Stimulated activated CD8-positive, alpha-beta memory T cell treated with anti-CD3 and anti-CD28 coated beads, Interleukin-4, amount 100 ng/mL, for 48 hours (primary cell): ENCODE results near the gene ATXN10.
"Not testable (repeated sequence)": the region's sequence is repeated elsewhere in the genome, so short reads cannot be mapped to it uniquely, and the experiment has no call there.

Experiments used
- DNase-seq: peaks from one replicate; pipeline ENCODE4 v3.0.0-alpha.2; 2020

Gene ATXN10

DNA sequence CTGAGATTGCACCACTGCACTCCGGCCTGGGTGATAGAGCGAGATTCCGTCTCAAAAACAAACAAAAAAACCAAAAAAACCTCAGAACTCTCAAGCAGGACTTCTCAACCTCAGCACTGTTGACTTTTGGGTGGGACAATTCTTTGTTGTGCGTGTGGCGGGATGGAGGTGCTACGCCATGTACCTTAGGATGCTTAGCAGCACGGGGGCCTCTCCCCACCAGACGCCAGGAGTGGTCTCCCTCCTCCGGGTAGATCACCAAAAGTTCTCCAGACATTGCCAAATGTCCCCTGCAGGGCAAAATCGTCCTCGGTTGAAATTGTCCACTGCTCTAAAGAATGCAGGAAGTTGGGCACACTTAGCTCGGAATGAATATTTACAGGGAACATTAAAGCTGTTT, 26.9 kb upstream of the ATXN10 start:
- DNase-seq: no peak

DNA sequence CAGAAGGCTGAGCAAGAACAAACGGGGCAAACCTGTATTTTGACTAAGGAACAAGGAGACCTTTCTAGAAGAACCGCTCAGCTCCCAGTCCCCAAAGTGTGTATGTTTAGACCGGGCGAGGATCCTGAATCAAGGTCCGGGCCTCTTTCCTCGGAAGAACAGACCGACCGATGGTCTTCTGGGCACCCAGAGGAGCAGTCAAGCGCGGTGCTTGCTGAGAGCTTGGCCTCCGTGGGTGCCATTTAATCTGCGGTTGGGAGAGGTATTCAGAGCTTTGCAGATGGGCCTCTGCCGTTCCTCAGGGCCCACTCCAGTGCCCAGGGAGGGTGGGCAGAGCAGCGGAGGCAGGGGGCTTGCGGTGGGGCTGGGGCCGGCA, 26.5 kb upstream of the ATXN10 start:
- no peak for DNase-seq

DNA sequence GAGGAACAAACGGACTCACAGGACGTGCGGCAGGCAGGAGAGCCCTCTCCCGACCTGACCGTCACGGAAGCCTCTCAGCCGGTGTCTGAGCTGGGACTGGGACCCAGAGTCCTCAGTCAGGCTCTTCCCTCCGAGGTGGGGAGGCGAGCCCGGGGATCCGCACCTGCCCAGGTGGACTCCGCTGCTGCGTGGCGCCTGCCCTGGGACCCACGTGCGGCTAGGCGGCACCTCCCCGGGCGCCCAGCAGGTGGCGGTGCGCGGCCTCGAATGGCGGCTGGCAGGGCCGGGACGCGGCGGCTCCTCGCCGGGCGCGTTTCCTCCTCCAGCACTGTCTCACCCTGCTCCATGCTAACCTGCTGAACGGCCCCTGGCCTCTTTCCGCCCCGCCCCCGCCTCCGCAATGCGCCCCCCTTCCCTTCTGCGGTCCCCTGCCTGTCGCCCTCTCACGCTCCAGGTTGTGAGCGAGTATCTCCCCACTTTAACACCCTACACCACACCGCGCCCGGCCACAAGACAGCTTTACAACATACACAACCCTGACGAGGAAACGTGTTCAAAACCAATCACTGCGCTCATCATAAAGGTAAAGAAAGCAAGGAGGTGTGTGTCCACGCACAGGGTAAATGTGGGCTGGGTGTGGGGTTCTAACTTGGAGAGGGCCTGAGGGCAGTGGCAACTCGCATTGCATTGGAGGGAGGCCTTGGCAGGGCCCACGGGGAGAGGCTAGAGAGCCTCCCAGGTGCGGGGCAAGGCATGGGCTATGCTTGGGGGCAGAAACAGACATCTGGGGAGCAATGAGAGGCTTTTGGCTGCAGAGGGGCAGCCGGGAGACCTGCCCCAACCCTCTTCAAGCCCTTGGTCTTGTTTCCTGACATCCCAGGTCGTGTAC, 25.9 kb upstream of the ATXN10 start:
- peak; percentile 89 for DNase-seq

DNA sequence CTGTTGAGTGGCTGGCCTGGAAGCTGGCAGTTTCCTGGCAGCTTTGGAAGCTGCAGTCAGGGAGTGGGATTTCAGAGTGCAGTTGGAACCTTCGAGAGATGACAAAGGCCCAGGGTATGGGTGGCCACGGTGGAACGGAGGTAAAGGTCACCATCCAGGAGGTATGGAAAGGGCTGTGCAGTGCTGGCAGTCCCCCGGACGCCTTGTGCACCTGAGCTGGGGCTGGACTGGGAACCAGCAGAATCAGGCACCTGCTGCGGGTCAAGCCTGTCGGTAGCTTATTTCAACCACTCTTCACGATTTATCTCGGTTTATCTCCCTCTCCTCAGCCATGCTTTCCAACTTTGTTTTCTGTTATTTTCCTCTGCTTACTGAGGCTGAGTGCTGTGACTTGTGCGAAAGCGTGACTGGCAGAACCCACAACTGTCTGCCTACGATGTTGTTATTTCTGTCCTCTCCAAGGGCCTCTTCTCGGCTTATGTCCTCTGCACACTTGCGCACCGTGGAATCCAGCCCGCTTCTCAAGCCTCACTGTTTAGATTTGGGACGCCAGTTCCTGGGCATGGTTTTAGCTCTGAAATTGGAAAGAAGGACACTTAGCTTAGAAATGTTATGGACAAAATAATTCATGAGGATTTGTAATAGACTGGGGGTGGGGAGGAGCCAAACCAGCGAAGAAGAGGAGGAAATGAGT, 24.0 kb upstream of the ATXN10 start:
- DNase-seq: no peak

DNA sequence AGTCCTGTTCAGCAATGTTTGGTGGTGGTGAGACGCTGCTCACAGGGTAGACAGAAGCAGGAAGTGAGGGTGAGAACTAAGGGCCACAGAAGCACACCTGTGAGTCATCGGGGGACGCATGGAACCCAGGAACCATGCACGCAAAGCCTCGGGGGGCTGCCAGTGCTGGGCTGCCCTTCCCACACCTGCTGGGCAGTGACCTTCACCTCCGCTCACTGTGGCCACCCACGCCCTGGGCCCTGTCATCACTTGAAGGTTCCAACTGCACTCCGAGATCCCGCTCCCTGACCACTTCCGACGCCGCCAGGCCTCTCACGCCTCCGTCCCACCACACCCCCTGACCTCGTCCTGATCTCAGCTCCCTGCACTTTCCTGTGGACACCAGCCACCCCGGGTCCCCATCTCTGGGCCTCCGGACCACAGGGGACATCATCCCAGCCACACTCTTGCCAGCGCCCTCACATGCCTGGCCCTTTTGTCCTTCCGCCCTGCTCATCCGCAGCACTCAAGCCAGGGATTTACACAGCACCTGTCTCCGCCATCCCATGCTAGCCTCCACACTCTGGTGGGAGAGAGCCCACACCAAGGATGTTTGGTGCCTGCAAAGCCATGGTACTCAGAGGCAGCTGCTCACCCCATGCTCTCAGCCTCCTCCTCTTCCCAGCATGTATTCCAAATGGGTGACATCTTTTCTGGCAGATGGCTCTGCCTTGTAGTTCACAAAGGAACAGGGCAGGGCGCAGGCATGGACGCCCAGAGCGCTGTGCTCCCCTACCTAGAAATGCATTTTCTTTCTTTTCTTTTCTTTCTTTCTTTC, 23.1 kb upstream of the ATXN10 start:
- no peak for DNase-seq

DNA sequence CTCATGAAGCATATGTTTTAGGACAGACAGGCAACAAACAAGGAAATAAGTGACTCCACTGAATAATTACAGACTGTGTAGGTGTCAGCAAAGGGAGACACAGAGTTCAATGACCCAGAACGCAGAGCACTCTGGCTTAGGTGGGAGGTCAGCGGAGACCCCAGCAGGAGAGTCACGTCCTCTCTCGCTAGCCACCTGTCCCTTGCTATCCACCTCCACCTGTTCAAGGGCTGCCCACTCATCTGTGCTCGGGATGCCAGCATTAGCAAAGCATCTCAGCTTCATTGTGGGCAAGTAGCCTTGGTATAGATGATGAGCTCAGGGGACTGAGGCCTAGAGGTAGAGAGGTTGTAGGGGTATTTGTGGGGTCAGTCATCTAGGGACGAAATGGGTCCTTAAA, 21.8 kb upstream of the ATXN10 start:
- DNase-seq: no peak

DNA sequence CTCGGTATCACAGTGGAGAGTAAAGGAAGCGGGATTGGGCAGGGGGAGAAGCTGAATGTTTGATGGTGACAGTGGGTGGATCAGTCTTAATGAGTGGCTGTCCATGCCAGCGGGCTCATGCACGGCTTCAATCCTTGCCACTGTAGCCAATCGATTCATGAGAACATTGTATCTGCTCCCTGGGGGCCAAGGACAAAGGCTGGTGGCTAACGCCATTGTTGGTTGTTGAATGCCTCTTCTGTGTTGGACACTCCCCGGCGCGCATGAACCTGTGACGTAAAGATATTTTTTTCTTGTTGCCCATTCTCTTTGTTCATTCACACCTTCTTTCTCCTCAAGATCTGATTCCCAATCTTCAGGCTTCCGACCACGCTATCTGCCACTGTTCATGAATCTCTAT, 20.9 kb upstream of the ATXN10 start:
- DNase-seq: no peak

DNA sequence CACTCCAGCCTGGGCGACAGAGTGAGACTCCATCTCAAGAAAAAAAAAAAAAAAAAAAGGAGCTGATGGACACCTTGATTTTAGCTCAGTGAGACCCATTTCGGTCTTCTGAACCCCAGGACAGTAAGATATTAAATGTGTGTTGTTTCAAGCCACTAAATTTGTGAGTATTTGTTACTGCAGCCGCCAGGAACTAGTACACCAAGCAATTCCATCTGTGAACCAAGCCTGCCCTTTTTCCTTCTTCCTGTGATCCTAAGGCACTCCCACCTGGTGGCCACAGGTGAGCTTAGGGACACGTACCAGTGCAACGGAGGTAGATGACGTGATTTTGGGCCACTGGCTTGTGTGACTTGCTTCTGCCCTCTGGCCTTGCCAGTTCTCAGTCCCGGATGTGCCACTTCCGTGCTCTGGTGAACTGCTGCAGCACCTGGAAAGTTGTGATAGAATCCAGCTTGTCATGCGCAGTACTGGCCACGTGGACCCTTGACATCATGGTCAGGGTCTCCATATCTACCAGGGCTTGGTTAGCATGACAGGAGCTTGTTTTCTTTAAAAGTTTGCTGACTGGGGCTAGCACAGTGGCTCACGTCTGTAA, 19.6 kb upstream of the ATXN10 start:
- DNase-seq: no peak

DNA sequence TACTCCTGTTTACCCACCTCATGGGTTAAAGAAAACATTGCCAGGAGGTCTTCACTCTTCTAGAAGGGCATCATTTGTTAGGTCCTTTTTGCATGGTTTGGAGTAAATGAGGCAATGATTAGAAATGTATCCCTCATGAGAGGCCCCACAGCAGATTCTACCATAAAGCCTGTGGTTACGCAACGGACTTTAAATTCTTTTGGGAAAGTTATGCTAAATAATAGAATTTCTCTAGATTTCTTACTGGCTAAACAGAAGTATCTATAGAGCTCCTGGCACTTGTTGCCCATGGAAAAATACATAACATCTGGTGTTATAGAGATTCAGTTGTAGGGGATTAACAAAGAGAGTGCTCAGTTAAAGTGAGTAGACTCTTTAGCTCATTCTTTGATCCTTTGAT, 15.1 kb upstream of the ATXN10 start:
- no peak for DNase-seq

DNA sequence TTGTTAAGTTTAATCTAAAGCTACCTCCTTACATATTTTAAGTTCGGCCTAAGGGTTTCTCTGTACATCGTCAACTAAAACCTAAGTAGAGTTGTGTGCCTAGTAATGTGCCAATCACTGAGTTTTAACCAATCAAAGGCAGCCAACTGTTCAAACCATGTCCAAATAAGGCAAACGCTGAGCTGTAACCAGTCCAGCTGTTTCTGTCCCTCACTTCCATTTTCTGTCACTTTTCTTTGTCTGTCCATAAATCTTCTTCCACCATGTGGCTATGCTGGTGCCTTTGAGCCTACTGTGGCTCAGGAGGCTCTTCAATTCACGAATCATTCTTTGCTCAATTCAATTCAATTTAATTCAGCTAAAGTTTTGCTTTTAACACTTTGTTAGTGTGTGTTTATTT, 13.9 kb upstream of the ATXN10 start:
- no peak for DNase-seq

DNA sequence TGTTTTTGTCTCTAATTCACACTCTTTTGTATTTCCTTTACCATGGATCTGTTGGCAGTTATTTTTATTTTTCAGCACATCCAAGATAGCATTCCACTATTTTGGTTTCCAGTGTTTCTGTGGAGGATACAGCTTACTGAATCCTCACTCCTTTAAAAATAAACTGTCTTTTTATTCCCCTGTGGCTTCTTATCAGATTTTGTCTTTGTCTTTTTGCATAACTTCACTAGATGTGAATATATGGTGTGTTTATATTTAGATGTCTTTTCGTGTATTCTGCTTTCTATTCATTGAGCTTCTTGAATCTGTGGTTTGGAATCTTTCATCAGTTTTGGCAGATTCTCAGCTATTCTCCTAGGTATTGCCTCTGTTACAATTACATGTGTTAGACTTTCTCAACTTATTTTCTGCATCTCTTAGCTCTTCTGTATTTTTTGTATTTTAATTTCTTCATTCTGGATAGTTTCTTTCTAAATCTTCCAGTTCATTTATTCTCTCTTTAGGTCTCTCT, 7.4 kb upstream of the ATXN10 start:
- DNase-seq: no peak

DNA sequence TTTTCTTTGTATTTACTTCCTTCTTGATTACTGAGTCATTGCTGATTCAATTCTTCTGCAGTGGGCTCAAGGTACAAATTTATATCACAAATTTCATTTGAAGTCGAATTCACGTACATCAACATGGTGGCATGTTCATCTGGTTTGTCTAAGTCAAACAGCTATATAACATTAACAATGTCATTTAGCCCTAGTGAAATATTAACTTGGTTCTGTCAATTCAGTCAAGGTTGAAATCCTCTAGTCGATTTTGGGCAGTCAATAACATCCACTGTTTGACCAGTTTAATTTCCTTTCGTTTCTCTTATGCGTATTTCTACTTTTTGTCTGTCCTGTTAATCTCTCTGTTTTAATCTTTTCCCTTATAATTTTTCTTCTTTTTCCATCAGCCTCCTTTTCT, 4.1 kb upstream of the ATXN10 start:
- DNase-seq: no peak

DNA sequence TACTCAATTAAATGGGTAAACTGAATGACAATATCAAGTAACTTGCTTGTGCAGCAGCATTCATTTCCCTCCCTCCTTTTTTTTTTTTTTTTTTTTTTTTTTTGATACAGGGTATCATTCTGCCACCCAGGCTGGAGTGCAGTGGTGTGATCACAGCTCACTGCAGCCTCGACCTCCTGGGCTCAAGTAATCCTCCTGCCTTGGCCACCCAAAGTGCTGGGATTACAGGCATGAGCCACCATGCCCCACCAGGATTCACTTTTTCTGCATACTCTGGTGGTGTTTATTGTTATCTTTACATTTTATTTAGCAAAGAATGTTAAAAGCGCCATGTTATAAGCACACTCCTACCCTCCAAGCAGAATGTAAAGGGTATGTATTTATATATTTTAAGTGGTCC, 1.3 kb upstream of the ATXN10 start:
- DNase-seq: not testable (repeated sequence)

DNA sequence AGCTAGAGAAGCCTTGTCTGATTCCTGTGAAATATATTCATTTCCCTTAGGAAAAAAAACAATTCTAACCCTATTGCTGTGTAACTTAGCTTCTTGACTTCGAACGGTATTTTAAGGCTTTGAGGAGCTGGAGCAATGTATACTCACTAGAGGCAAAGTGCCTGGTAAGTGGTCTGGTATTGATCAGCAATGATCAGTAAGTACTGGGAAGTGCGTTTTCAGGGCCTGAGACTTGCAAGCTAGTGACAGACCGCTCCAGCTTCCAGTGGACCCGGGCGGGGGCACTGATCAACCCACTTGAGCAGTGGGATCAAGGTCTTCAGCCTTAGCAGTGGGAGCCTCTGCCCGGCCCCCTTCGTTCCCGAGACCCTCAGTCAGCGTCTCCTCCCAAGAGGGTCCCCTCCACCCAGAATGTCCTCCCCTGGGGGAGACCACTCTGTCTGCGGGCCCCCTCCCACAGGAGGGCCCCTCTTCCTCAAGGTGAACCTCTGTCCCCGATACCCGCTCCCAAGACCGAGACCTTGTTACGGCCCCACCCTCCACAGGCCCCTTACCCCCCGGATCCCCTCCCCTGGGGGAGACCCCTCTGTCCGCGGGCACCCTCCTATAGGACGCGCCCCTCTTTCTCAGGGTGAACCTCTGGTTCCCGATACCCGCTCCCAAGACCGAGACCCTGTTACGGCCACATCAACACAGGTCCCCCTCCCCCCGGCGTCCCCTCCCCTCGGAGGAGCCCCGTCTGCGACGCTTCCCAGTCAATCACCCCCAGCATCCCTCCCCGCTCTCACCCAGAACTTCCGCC, 452 bp upstream of the ATXN10 start:
- no peak for DNase-seq

DNA sequence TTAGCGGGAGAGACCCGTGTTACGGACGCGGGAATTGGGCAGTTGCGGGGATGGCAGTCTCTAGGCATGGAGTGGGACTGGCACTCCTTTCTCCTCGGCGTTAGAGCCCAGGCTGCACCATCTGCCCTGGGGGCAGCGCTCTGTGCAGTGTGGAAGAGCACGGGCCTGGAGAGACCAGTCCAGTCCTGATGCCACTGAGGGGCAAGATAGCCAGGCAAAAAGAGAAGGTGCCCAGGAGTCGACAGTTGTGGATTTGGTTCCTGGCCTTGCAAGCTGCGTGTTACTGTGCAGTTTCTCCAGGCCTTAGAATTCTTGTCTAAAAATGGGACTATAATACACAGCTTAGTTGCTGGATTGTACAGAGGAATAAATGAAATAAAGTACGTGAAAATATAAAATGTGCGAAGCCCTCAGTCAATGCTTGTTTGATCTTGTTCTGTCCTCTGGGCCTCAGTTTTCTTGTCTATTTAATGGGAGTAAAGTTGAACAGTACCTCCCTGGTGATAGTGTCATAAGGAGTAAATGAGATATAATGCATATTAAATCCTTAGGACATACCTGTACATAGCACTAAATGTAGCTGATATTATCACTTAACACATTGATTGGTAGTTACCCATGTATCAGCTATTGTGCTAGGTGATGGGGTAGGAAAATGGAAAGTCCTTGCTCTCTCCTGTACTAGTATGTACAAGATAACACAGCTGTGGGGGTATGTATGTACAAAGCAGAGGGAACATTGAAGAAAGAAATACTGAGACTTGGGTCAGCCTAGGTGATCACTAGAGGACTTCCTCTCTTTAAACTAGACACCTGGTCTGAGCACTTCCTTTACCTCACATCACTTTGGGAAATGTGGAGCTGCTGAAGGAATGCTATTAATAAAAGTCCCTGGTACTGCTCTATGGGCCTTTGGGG, 1.2 kb downstream of the ATXN10 start:
- DNase-seq: no peak

DNA sequence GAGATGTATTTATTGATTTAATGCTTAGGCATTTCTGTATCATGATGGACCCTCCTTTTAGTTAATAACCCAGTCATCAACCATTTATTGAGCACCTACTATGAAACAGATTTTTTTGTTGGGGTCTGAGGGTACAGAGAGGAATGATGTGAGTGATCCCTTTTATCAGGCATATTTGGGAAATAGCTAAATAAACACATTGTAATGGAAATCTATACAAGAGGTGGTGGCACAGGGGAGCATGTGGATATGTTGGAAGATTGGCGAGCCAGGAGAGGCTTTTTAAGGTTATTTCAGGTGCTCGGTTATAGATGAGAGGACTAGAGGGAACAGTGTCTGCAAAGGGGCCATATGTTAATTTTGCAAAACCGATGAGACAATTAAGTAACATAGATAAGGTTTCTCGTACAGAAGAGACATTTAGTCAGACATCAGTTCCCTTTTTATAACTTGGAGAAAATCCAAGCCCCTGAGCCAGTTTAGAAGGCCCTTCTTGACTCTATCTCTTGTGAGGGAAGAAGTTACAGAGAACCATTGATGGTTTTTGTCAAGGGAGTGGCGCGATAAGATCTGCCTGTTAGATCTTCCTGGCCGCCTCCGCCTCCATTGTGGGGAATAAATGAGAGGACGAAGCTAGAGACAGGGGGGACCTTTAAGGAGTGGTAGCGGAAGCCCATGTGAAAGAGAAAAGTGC, 2.0 kb downstream of the ATXN10 start:
- no peak for DNase-seq

DNA sequence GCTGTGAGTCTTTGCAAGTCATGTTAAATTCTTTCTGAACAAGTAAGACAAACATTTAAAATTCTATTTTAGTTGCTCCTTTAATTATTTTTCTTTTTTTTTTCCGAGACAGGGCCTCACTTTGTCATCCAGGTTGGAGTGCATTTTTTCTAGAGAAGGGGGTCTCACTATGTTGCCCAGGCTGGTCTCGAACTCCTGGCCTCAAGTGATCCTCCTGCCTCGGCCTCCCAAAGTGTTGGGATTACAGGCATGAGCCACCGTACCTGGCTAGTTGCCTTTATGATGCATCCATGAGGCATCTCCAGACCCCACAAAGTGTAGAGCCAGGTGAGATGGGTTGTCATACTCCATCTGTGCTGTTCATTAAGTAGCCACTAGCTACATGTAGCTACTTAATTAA, 4.4 kb downstream of the ATXN10 start:
- DNase-seq: no peak

DNA sequence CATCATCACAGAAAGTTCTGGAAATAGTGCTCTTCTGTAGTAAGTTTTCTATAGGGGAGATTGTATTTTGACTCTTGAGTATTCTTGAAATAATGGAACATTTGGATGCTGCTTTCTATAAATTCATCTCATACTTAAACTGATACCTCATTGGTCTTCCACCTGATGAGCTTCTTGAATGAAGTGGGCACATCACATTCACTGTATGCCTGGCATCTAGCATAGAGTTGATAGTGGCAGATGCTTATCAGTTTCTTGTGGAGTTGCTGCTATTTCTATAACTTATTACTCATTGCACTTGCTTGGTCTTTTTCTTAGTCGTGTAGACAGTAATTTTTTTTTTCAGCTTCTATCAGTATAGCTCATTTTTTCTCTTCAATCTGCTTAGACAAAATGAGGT, 5.4 kb downstream of the ATXN10 start:
- DNase-seq: no peak

DNA sequence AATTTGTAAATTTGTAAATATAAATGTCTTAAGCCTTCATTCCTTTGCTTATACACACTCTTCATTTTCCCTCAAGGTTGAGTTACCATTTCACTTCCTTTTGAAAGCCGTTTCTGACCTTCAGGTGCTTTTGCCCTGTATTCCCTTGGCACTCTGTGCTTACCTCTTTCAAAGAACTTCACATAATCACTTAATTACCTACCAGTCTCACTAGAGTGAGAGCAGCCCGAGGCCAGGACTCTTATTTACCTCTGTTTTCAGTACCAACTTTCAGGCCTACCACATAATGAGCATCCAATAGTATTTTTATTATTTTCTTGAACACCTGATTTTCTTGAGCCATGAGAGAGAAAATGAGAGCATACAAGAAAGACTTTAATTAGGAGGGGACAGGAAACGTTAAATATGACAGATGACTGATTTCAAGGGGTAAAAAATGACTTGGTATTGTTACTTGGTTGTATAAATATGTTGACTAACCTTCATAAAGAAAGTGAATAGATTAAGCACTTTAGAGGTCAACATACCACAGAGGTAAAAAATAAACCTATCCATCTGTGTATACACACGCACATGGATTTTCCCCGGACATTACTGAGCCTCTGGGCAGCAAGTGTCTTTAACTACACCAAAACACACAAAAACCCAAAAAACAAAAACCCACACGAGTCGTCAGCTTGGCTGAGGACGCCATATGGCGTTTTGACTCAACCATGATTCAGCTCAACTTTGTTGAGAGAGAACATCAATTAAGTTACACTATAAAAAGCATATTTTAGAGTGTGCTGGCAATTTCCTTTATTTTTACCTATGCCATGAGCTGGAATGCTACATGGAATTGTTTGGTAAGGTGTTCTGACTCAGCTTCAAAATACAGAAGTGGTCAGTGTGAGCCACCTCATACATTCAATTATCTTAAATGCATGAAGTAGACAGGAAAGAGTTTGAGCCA, 7.6 kb downstream of the ATXN10 start:
- DNase-seq: no peak
